Uterus (tissue), 4 donors: ENCODE measurements around the gene GPRC5C. TPM values are rescaled to one million over a fixed set of nuclear protein-coding genes. Genes with fewer than 3 reads are reported as not detected.

Source experiments
- DNase-seq, 2 donors: peaks; one replicate each; pipeline ENCODE4 v3.0.0-alpha.2; 2019 to 2020
- H3K27ac ChIP-seq, 2 donors: fragments of 200-600 bp; sonication (generic); 1 replicate in 1 of 2; 2 replicates in 1 of 2; pipeline ENCODE4 v1.5.1; 2016 to 2018
- H3K27me3 ChIP-seq, 2 donors: fragments of 200-600 bp; sonication (generic); one replicate each; pipeline ENCODE4 v1.5.1; 2018 to 2019; ENCODE audit warnings: control low read depth in 1 of 2
- H3K36me3 ChIP-seq, 2 donors: fragments of 200-600 bp; sonication (generic); one replicate each; pipeline ENCODE4 v1.5.1; 2019; ENCODE audit warnings: control low read depth in 1 of 2
- H3K4me1 ChIP-seq, 2 donors: fragments of 200-600 bp; sonication (generic); one replicate each; pipeline ENCODE4 v1.5.1; 2018 to 2019; ENCODE audit warnings: control low read depth in 1 of 2
- H3K4me3 ChIP-seq, 2 donors: fragments of 200-600 bp; sonication (generic); 1 replicate in 1 of 2; 2 replicates in 1 of 2; pipeline ENCODE4 v1.5.1; 2018 to 2019; ENCODE audit warnings: mild to moderate bottlenecking in 1 of 2
- H3K9me3 ChIP-seq, 2 donors: fragments of 200-600 bp; sonication (generic); one replicate each; pipeline ENCODE4 v1.5.1; 2019; ENCODE audit warnings: control low read depth in 1 of 2
- POLR2A ChIP-seq, 2 donors: fragments of 450-650 bp; IDR thresholded peaks; one replicate each; pipeline ENCODE4 v1.6.1; 2016; ENCODE audit warnings: antibody characterized with exemption in 2 of 2, mild to moderate bottlenecking in 1 of 2, moderate library complexity in 1 of 2
- intact Hi-C: fragments of 100-400 bp; cut with DNase I; formaldehyde crosslinking; loops from one replicate; pipeline ENCODE4 v1.15.1; 2023; ENCODE audit warnings: low total_unique reads
- total RNA-seq, 4 donors: library from RNA; depleted of rRNA in 3 of 4; stranded (reverse); fragments of >200 nt in 3 of 4; gene quantifications; one replicate each; pipeline versions ENCODE4 v1.1.0 to v1.2.4, GENCODE V29; 2014 to 2023
- TF ChIP-seq, protein P1 (sequence below), 4 experiments: fragments of 200-600 bp in 2 of 4; fragments of 450-650 bp in 2 of 4; sonication (generic) in 2 of 4; IDR thresholded peaks; one replicate each; pipeline ENCODE4 v1.5.1; 2016 to 2019; ENCODE audit warnings: antibody characterized with exemption in 4 of 4, mild to moderate bottlenecking in 2 of 4, moderate library complexity in 1 of 4
- donor health status: DM: yes; HTN: yes; CAD: no.

The GPRC5C gene
- total RNA-seq, 4 donors from 2014 or later: 2.8 to 56.8 (median 27.6) TPM

DNA sequence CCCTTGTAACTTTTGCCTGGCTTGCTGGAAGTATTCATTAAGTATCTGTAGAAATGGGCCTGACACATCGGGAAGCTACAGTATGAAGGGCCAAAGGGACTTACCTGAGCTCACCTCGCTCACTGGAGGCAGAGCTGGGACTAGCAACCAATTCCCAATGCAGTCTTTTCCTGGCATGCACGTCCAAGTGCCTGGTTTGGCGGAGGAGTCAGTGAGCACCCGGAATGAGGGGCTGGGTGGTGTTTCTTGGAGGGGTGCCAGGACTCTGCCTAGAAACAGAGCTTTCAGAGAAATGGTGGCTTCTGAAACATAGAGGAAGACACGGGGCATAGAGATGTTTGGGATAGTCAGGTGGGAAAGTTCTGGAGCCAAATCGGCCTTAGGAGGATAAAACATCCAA is 18.4 kb upstream of the GPRC5C start:
- Histone ChIP-seq H3K27ac (no peak overlapping the region), H3K9me3 (no peaks in the 10 kb centered on the region), H3K4me1 (no peaks in the 10 kb centered on the region), H3K27me3 (no peaks in the 10 kb centered on the region), H3K36me3 (no peaks in the 10 kb centered on the region), H3K4me3 (no peak overlapping the region)
- intact Hi-C loops: no loop called here
- no peak for TF ChIP-seq POLR2A (IDR thresholded peaks at IDR 0.05)
- TF ChIP-seq, protein P1, sequence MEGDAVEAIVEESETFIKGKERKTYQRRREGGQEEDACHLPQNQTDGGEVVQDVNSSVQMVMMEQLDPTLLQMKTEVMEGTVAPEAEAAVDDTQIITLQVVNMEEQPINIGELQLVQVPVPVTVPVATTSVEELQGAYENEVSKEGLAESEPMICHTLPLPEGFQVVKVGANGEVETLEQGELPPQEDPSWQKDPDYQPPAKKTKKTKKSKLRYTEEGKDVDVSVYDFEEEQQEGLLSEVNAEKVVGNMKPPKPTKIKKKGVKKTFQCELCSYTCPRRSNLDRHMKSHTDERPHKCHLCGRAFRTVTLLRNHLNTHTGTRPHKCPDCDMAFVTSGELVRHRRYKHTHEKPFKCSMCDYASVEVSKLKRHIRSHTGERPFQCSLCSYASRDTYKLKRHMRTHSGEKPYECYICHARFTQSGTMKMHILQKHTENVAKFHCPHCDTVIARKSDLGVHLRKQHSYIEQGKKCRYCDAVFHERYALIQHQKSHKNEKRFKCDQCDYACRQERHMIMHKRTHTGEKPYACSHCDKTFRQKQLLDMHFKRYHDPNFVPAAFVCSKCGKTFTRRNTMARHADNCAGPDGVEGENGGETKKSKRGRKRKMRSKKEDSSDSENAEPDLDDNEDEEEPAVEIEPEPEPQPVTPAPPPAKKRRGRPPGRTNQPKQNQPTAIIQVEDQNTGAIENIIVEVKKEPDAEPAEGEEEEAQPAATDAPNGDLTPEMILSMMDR (IDR thresholded peaks at IDR 0.05): no peak
- no peak for DNase-seq

- TF ChIP-seq, protein P1 (IDR thresholded peaks at IDR 0.05): no peak
- TF ChIP-seq POLR2A (IDR thresholded peaks at IDR 0.05): no peak
- intact Hi-C loops: no loop called here
- no peaks in the 10 kb centered on the region for H3K36me3 ChIP-seq
- no peak overlapping the region for H3K27ac ChIP-seq
- H3K4me1 ChIP-seq: no peaks in the 10 kb centered on the region
- H3K9me3 ChIP-seq: no peaks in the 10 kb centered on the region
- no peak for DNase-seq
- no peaks in the 10 kb centered on the region for H3K27me3 ChIP-seq
- H3K4me3 ChIP-seq: no peak overlapping the region
These were observed 17.4 kb upstream of the GPRC5C start for GRCh38 chr17:74414510-74414909.

DNA sequence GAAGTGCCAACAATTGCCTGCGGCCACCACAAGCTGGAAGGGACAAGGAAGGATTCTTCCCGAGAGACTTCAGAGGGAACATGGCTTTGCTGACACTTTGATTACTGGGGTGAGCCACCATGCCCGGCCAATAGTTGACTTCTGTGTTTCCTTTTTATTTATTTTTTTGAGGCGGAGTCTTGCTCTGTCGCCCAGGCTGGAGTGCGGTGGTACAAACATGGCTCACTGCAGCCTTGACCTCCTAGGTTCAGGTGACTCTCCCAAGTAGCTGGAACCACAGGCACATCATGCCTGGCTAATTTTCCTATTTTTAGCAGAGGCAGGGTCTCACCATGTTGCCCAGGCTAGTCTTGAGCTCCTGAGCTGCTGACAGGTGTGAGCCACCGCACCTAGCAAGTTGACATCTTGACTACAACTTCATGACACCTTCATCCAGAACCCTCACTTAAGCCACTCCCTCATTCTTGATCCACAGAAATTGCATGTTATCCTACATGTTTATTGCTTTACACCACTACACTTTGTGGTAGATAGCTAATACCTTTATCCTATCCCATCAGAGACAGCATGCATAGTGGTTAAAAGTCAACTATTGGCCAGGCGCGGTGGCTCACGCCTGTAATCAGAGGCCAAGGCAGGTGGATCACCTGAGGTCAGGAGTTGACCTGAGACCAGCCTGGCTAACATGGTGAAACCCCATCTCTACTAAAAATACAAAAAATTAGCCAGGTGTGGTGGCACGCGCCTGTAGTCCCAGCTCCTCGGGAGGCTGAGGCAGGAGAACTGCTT is 16.1 kb upstream of the GPRC5C start:
- no peaks in the 10 kb centered on the region for H3K4me1 ChIP-seq
- no peak overlapping the region for H3K27ac ChIP-seq
- no peaks in the 10 kb centered on the region for H3K9me3 ChIP-seq
- intact Hi-C loops: no loop called here
- no peaks in the 10 kb centered on the region for H3K36me3 ChIP-seq
- no peak for TF ChIP-seq POLR2A (IDR thresholded peaks at IDR 0.05)
- TF ChIP-seq, protein P1 (IDR thresholded peaks at IDR 0.05): no peak
- no peaks in the 10 kb centered on the region for H3K27me3 ChIP-seq
- DNase-seq: no peak
- H3K4me3 ChIP-seq: no peak overlapping the region

GRCh38 chr17:74417178-74418045 is 14.5 kb upstream of the GPRC5C start:
- Histone ChIP-seq H3K4me3 (no peak overlapping the region), H3K9me3 (no peaks in the 10 kb centered on the region), H3K27ac (no peak overlapping the region), H3K27me3 (no peaks in the 10 kb centered on the region), H3K36me3 (no peaks in the 10 kb centered on the region), H3K4me1 (no peaks in the 10 kb centered on the region)
- no peak for DNase-seq
- TF ChIP-seq, protein P1 (IDR thresholded peaks at IDR 0.05): no peak
- TF ChIP-seq POLR2A (IDR thresholded peaks at IDR 0.05): no peak
- intact Hi-C loops: no loop called here

DNA sequence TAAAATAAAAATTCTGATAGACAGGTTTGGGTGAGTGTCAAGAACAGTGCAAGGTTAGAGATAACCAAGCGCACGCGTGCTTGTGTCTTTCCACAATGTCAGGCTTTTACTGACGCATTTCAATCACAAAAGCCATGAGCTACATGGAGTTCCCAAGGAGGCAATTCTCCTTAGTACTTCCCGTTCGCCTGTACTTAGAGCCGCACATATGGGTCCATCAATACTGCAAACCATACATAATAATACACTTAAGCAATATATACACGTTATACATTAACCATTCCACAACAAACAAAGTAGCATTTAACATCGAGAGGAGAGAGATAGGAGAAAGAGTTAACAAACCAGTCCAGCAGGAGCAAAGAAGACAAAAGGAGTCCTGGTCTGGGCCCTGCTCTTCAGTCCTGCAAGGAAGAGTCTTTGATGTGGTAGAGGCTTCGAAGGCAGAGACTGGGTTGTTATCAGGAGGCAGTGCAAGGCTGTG is 11.9 kb upstream of the GPRC5C start:
- H3K9me3 ChIP-seq: no peaks in the 10 kb centered on the region
- H3K27me3 ChIP-seq: no peaks in the 10 kb centered on the region
- intact Hi-C loops: no loop called here
- no peak overlapping the region for H3K4me3 ChIP-seq
- no peaks in the 10 kb centered on the region for H3K4me1 ChIP-seq
- H3K27ac ChIP-seq: no peak overlapping the region
- no peak for DNase-seq
- TF ChIP-seq, protein P1 (IDR thresholded peaks at IDR 0.05): no peak
- no peak for TF ChIP-seq POLR2A (IDR thresholded peaks at IDR 0.05)
- no peaks in the 10 kb centered on the region for H3K36me3 ChIP-seq
